GM18498 (cell line): ENCODE data around the gene SLC45A2.
"Not testable (repeated sequence)": the region's sequence is repeated elsewhere in the genome, so short reads cannot be mapped to it uniquely, and the experiment has no call there.

Experiments
- ATAC-seq: cut with Tn5 transposase; IDR thresholded peaks from one replicate; pipeline ENCODE4 v1.9.1; 2021; ENCODE audit warnings: mild to moderate bottlenecking, moderate library complexity; ENCODE audit not compliant: unreplicated experiment

Gene SLC45A2

DNA sequence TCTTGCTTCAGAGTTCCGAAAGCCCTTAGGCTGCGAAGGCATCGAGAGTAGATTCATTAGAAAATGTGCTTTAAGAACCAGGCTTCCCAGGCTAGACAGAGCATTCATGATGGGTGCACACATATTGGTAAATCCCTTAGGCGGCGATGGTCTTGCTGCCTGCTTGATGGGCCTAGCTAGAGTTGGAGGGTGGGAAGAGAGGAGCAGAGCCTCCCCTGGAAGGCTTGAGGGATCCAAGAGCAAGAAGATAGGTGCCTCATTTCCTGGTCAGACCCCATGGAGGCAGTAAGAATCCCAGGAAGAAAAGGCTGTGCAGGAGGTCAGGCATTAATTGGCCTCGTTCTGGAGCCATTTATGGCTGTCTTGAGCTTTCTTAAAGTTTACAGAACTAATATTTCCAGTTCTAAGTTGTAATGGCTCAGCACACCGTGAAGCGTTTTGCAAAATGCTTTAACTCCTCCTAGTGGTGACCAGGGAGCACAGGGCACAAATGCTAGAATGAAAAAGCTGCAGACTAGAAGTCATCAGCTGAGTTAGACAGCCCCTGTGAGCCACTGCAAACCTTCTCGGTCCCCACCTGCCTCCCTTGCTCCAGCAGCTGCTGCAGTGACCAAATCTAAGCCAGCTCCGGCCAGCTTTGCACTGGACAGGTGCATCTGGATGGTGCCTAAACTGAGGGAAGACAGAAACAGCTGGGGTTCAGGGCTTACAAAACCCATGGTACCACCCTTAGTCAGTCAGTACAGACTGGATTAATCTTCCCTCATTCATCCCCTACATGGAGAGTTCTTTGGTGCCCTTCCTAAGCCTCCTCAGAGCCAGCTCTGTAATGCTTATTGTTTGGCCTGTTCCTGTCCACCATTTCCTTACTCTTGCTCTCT, 14.7 kb downstream of the SLC45A2 start:
- peak; percentile 76 for ATAC-seq

DNA sequence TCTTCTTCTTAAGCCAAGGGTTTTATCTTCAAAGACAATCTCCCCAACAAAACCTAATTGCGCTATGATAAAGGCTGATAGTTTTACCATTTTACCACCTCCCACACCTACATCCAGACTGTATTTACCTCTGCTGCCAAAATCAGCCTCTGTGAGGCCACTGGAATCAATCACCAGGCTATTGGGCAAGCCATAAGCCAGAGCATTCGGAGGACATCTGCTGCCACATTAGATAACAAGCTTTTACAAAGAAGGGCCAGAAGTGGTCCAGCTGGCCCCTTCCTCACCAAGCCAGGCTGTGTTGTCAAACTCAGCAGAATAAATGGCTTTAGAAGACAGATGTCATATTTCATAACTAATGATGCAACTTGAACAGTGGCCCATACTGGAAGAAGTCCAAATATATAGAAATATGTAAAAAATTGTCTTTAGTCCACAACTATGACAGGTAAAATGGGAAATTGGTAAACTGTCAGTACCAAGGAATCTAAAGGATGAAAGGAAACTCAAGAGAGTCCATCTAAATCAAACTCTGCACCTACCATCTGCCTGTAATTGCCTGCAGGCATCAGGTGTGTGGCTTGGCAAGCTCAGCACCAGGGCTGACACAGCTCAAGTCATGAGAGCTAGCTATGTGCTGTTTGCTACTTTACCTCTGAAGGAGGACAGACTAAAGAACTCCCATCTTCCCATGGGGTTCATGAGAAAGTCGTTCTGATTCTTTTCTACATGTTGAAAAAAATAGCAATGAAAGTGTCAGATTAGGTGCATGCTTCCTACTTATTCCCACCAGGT, 16.1 kb downstream of the SLC45A2 start:
- ATAC-seq = no peak

DNA sequence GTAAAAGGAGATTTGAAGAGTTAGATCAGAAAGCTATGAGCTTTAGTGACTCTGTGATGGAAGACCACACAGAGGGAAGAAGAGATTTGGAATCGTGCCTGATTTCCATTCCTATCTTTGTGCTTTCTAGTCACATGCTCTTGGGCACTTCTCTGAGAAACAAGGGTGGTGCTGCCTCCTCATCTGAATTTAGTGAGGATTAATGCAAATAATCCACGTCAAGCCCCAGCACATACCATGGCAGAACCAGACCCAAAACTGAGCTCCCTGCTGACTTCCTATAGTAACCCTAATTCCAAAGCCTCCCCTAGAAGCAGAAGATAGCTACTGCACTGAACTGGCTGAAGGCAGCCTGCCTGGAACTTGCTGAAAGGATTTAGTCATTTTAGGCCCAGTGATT, 17.7 kb downstream of the SLC45A2 start:
- ATAC-seq = no peak

DNA sequence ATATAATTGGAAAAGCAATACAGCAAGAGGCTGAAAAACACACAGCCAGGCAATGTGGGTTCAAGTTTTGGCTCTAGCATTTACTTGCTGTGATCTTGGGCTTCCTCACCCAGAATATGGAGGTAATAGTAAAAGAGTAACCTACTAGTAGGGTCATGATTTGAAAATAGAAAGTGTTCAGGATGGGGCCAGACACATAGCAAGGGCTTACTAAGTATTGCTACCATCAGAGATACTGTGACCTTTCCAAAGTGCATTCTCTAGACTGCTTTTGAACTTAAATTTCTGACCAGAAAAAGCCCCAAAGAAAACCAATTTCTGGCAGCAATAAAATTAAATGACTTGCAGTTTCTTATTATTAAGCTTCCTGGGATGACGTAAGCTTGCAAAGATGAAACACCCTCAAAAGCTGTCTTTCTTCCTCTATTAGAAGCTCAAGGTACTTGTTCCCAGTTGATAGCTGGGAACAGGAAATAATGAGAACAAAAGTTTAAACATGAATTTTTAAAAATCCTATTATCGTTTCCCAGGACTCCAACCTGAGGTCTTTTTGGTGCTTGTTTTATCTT, 20.3 kb downstream of the SLC45A2 start:
- no peak for ATAC-seq

DNA sequence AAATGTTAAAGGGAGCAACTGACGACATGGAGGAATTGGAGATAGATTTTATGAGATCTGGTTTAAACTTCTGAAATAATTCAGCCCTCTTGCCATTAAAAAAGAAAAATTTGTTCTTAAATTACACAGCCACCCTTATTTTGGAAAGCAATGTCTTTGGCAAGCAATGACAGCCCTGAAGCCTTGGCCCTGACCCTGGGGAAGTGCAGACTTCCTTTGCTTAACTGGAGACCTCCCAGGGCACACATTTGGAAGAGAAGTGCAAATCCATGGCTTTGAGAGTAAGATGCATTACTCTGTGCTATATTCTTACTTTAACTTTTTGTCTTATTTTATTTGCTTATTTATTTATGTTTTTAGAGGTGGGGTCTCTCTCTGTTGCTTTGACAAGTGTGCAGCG, 26.3 kb downstream of the SLC45A2 start:
- no peak for ATAC-seq

GRCh38 chr5:33957577-33958150, 26.8 kb downstream of the SLC45A2 start:
- ATAC-seq = no peak

DNA sequence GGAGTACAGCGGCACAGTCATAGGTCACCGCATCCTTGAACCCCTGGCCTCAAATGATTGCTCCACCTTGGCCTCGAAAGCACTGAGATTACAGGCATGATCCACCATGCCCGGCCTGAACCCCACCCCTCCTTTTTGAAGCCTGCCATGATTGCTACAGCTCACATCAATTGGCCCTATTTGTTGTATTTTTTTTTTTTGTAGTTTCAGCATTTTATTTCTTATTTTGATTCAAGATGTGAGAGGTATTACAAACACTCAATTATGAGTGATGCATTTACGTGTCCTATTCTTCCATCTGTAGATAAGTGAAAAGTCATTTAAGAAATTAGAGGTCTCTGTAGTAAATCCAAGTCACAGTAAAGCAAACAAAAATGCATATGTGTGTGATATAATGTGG, 32.3 kb downstream of the SLC45A2 start:
- not testable (repeated sequence) for ATAC-seq

DNA sequence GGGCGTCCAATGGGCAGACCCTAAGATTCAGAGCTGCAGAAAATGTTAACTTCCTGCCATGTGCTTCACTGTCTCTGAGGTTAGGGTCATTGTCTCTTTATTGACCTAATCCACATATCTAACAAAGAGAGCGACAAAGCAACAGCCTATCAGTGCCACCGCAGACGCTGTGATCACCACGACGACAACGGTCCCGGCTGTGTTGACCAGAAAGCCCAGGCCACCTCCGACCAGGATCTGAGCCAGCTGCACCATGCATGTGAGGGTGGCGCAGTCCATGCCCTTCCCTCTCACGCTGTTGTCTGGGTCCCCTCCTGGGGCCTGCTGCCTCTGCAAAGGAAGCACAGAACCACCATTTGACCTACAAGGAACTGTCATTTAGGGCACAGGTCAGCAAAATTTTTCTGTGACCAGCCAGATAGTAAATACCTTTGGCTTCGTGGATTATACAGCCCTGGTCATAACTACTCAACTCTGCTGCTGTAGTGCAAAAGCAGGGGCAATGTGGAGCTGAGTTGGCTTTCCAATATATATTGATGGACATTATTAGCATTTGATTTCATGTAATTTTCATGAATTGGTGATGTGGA, 39.9 kb downstream of the SLC45A2 start:
- ATAC-seq = no peak

GRCh38 chr5:33941090-33941489, 43.4 kb downstream of the SLC45A2 start:
- no peak for ATAC-seq

GRCh38 chr5:33939556-33940262, 44.8 kb downstream of the SLC45A2 start:
- ATAC-seq = no peak

- no peak for ATAC-seq
Observed at GRCh38 chr5:33938881-33939280, 45.6 kb downstream of the SLC45A2 start.

GRCh38 chr5:33938507-33938796, 46.0 kb downstream of the SLC45A2 start:
- no peak for ATAC-seq

DNA sequence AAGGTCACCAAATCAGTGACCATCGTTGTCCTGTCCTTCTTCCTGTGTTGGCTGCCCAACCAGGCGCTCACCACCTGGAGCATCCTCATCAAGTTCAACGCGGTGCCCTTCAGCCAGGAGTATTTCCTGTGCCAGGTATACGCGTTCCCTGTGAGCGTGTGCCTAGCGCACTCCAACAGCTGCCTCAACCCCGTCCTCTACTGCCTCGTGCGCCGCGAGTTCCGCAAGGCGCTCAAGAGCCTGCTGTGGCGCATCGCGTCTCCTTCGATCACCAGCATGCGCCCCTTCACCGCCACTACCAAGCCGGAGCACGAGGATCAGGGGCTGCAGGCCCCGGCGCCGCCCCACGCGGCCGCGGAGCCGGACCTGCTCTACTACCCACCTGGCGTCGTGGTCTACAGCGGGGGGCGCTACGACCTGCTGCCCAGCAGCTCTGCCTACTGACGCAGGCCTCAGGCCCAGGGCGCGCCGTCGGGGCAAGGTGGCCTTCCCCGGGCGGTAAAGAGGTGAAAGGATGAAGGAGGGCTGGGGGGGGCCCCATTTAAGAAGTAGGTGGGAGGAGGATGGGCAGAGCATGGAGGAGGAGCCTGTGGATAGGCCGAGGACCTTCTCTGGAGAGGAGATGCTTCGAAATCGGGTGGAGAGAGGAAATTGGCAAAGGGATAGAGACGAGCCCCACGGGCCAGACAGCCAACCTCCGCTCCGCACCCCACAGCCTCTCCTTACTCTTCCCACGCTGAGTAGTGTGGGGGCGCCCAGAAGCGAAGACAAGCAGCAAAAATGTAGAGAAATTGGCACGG, 46.6 kb downstream of the SLC45A2 start:
- no peak for ATAC-seq

DNA sequence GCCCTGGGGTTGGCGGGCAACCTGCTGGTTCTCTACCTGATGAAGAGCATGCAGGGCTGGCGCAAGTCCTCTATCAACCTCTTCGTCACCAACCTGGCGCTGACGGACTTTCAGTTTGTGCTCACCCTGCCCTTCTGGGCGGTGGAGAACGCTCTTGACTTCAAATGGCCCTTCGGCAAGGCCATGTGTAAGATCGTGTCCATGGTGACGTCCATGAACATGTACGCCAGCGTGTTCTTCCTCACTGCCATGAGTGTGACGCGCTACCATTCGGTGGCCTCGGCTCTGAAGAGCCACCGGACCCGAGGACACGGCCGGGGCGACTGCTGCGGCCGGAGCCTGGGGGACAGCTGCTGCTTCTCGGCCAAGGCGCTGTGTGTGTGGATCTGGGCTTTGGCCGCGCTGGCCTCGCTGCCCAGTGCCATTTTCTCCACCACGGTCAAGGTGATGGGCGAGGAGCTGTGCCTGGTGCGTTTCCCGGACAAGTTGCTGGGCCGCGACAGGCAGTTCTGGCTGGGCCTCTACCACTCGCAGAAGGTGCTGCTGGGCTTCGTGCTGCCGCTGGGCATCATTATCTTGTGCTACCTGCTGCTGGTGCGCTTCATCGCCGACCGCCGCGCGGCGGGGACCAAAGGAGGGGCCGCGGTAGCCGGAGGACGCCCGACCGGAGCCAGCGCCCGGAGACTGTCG, 47.3 kb downstream of the SLC45A2 start:
- ATAC-seq = no peak

- no peak for ATAC-seq
Observed at GRCh38 chr5:33936381-33937016, 48.0 kb downstream of the SLC45A2 start, which contains the start of gene RXFP3. TSS of gene RXFP3 (plus strand) at chr5:33936386. CDS start at chr5:33936741, 355 bp downstream.

DNA sequence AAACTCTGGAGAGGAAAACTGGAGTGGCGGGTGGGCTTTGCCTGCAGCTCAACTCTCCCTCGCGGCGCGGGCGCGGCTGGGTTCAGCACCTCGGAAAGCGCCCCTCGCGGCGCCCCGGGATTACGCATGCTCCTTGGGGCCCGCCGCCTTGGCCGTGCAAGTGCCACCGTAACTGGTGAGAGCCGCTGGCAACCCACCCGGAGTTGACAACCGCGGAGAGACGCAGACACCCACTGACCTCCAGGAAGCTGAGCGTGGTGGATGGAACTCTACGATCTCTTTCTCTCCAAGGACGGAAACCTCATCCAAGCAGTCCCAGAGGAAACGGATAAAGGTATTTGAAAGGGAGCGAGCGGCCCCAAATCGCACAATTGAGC, 48.5 kb downstream of the SLC45A2 start:
- peak; percentile 42 for ATAC-seq

- peak; percentile 22 for ATAC-seq
Observed at GRCh38 chr5:33934176-33934575, 50.3 kb downstream of the SLC45A2 start.

DNA sequence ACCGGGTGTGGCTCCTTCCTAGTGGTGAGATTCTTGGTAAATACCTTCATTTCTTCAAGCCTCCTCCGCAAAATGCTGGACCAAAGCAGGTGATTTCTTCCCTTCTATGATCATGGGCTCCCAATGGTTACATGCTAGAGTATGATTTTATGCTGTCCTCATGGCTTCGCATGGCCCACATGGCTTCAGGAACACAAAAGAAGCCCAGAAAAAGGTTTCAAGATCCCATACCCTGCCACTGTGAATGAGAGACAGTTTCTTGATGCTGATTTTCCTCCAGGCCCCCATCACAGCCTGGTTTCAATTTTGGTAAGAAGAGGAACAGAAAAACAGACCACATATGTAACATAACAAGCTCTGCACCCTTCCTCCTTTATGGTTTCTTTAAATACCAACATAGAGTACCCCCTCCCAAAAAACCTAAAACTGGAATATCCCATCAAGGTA, 50.7 kb downstream of the SLC45A2 start:
- peak; percentile 88 for ATAC-seq

GRCh38 chr5:33931136-33931535, 53.4 kb downstream of the SLC45A2 start:
- no peak for ATAC-seq
